Peyer's patch (tissue), 4 donors: ENCODE data around the gene ZBP1.

Experiments used
- POLR2A ChIP-seq, 2 donors: fragments of 450-650 bp; IDR thresholded peaks; one replicate each; pipeline ENCODE4 v1.5.1; 2017; ENCODE audit warnings: antibody characterized with exemption in 2 of 2, mild to moderate bottlenecking in 2 of 2, moderate library complexity in 2 of 2
- TF ChIP-seq, protein P1 (sequence below), 6 experiments: fragments of 450-650 bp in 4 of 6; fragments of 200-600 bp in 2 of 6; sonication (generic) in 1 of 6; IDR thresholded peaks; one replicate each; pipeline ENCODE4 v1.5.1; 2017 to 2019; ENCODE audit warnings: antibody characterized with exemption in 6 of 6, mild to moderate bottlenecking in 3 of 6, moderate library complexity in 1 of 6

DNA sequence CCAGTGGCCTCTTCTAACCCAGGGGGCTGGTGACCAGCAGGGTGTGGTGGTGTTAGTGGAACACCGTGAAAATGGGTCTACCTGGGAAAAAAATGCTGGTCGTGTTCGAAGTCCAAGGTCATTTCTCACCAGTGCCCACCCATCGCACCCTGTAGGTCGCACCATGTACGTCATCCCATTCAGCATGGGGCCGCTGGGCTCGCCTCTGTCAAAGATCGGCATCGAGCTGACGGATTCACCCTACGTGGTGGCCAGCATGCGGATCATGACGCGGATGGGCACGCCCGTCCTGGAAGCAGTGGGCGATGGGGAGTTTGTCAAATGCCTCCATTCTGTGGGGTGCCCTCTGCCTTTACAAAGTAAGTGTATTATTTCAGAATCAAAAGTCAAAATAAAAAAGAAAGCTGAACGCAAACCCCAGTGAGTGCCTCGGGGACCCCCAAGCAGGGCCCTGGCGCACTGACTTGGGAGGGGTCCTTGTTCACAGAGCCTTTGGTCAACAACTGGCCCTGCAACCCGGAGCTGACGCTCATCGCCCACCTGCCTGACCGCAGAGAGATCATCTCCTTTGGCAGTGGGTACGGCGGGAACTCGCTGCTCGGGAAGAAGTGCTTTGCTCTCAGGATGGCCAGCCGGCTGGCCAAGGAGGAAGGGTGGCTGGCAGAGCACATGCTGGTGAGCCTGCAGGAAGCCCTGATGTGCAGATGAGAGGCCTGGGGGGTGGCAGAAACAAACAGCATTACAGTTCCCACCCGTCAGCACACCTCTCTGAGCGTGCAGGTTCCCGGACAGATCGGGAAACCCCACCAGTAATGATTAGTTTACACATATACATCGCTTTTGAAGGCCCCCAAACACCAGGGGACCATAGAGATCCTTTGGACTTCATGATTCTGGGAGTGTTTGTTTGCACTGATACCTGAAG lies 57.4 kb downstream of the ZBP1 start:
- TF ChIP-seq, protein P1, sequence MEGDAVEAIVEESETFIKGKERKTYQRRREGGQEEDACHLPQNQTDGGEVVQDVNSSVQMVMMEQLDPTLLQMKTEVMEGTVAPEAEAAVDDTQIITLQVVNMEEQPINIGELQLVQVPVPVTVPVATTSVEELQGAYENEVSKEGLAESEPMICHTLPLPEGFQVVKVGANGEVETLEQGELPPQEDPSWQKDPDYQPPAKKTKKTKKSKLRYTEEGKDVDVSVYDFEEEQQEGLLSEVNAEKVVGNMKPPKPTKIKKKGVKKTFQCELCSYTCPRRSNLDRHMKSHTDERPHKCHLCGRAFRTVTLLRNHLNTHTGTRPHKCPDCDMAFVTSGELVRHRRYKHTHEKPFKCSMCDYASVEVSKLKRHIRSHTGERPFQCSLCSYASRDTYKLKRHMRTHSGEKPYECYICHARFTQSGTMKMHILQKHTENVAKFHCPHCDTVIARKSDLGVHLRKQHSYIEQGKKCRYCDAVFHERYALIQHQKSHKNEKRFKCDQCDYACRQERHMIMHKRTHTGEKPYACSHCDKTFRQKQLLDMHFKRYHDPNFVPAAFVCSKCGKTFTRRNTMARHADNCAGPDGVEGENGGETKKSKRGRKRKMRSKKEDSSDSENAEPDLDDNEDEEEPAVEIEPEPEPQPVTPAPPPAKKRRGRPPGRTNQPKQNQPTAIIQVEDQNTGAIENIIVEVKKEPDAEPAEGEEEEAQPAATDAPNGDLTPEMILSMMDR (IDR thresholded peaks at IDR 0.05), result no peak
- TF ChIP-seq POLR2A (IDR thresholded peaks at IDR 0.05), result peak in 1 of 2 donors; percentile 11
